IMR-90 (cell line): ENCODE data around the gene AHNAK2.
A peak's percentile ranks its signal among the peaks of the same experiment; 100 is the strongest.

ENCODE experiments used
- CEBPB ChIP-seq: IDR thresholded peaks from 2 replicates; pipeline ENCODE4 v1.6.1; 2012; ENCODE audit warnings: low read depth, low read length, improper control_type of control experiment
- CHD1 ChIP-seq: IDR thresholded peaks from 2 replicates; pipeline ENCODE4 v1.6.1; 2012; ENCODE audit warnings: low read depth, low read length, improper control_type of control experiment
- CTCF ChIP-seq: conservative IDR thresholded peaks from 2 replicates; pipeline ENCODE4 v1.5.1; 2012; ENCODE audit warnings: mild to moderate bottlenecking, low read depth, low read length, improper control_type of control experiment
- FOS ChIP-seq: fragments of 150-350 bp; IDR thresholded peaks from 2 replicates; pipeline ENCODE4 v1.6.1; 2016; ENCODE audit warnings: low read depth, low read length
- MXI1 ChIP-seq: IDR thresholded peaks from 2 replicates; pipeline ENCODE4 v1.6.1; 2012; ENCODE audit warnings: low read depth, mild to moderate bottlenecking, low read length, moderate library complexity, borderline replicate concordance
- NFE2L2 ChIP-seq: fragments of 150-350 bp; IDR thresholded peaks from 2 replicates; pipeline ENCODE4 v1.6.1; 2016; ENCODE audit warnings: low read depth, mild to moderate bottlenecking, low read length
- POLR2A ChIP-seq: IDR thresholded peaks from 2 replicates; pipeline ENCODE4 v1.6.1; 2012; ENCODE audit warnings: mild to moderate bottlenecking, low read depth, low read length
- RAD21 ChIP-seq: IDR thresholded peaks from 2 replicates; pipeline ENCODE4 v1.6.1; 2012; ENCODE audit warnings: low read length, improper control_type of control experiment
- RCOR1 ChIP-seq: IDR thresholded peaks from 2 replicates; pipeline ENCODE4 v1.6.1; 2012; ENCODE audit warnings: mild to moderate bottlenecking, low read length, improper control_type of control experiment; ENCODE audit not compliant: insufficient replicate concordance
- RFX5 ChIP-seq: IDR thresholded peaks from 2 replicates; pipeline ENCODE4 v1.8.0; 2012; ENCODE audit warnings: low read depth, mild to moderate bottlenecking, low read length, moderate library complexity
- SMC3 ChIP-seq: fragments of 150-350 bp; IDR thresholded peaks from 2 replicates; pipeline ENCODE4 v1.6.1; 2016; ENCODE audit warnings: low read depth, mild to moderate bottlenecking, antibody characterized with exemption, low read length, moderate library complexity
- USF2 ChIP-seq: fragments of 150-350 bp; IDR thresholded peaks from 2 replicates; pipeline ENCODE4 v1.6.1; 2017; ENCODE audit warnings: mild to moderate bottlenecking, antibody characterized with exemption, low read length, low read depth

- no peak for TF ChIP-seq MXI1
- peak; percentile 10; the same call in 1 of the 2 replicates for TF ChIP-seq CTCF
- no peak for TF ChIP-seq USF2
- no peak for TF ChIP-seq CEBPB
- TF ChIP-seq POLR2A, result no peak
- TF ChIP-seq CHD1, result no peak
- TF ChIP-seq RFX5, result no peak
- no peak for TF ChIP-seq RCOR1
- no peak for TF ChIP-seq RAD21
- no peak for TF ChIP-seq FOS
- TF ChIP-seq SMC3, result no peak
- TF ChIP-seq NFE2L2, result no peak
Observed at GRCh38 chr14:105012171-105012985, 34.2 kb upstream of the AHNAK2 start.
